Trophoblast cell (in vitro differentiated cells and primary cell): ENCODE results near the gene APBA2.

Source experiments
- DNase-seq, 2 donors: peaks; one replicate each; pipeline ENCODE4 v3.0.0-alpha.2; 2016
- H2AFZ ChIP-seq: 2 replicates; pipeline ENCODE4 v1.6.1; 2013; ENCODE audit warnings: low read length, moderate library complexity, mild to moderate bottlenecking; ENCODE audit not compliant: insufficient read depth, poor library complexity
- H2AK5ac ChIP-seq: 2 replicates; pipeline ENCODE4 v1.6.1; 2013; ENCODE audit warnings: mild to moderate bottlenecking, low read length
- H2BK120ac ChIP-seq: 2 replicates; pipeline ENCODE4 v1.6.1; 2013; ENCODE audit warnings: low read length, mild to moderate bottlenecking, moderate library complexity; ENCODE audit not compliant: insufficient read depth, poor library complexity
- H2BK12ac ChIP-seq: 2 replicates; pipeline ENCODE4 v1.6.1; 2013; ENCODE audit warnings: mild to moderate bottlenecking, low read length, moderate library complexity
- H2BK5ac ChIP-seq: 2 replicates; pipeline ENCODE4 v1.6.1; 2013; ENCODE audit warnings: low read length, low read depth, moderate library complexity, mild to moderate bottlenecking; ENCODE audit not compliant: poor library complexity
- H3K14ac ChIP-seq: 2 replicates; pipeline ENCODE4 v1.6.1; 2013; ENCODE audit warnings: mild to moderate bottlenecking, low read length
- H3K18ac ChIP-seq: 2 replicates; pipeline ENCODE4 v1.6.1; 2013; ENCODE audit warnings: mild to moderate bottlenecking, low read length
- H3K23ac ChIP-seq: 2 replicates; pipeline ENCODE4 v1.6.1; 2013; ENCODE audit warnings: low read length
- H3K27ac ChIP-seq: 2 replicates; pipeline ENCODE4 v1.5.1; 2013; ENCODE audit warnings: low read depth, mild to moderate bottlenecking, inconsistent platforms, low read length, moderate library complexity
- H3K27me3 ChIP-seq: 2 replicates; pipeline ENCODE4 v1.6.1; 2013; ENCODE audit warnings: inconsistent platforms, mild to moderate bottlenecking, low read length, moderate library complexity; ENCODE audit not compliant: insufficient read depth
- H3K36me3 ChIP-seq, 2 experiments: 1 replicate in 1 of 2; 2 replicates in 1 of 2; pipeline ENCODE4 v1.6.1; 2013; ENCODE audit warnings: low read length in 2 of 2, mild to moderate bottlenecking in 2 of 2, moderate library complexity in 1 of 2; ENCODE audit not compliant: insufficient read depth in 2 of 2, control insufficient read depth in 1 of 2
- H3K4ac ChIP-seq: 2 replicates; pipeline ENCODE4 v1.6.1; 2013; ENCODE audit warnings: low read depth, mild to moderate bottlenecking, low read length, moderate library complexity
- H3K4me1 ChIP-seq, 2 experiments: 1 replicate in 1 of 2; 2 replicates in 1 of 2; pipeline ENCODE4 v1.6.1; 2013; ENCODE audit warnings: low read length in 2 of 2, mild to moderate bottlenecking in 2 of 2, moderate library complexity in 1 of 2; ENCODE audit not compliant: insufficient read depth in 2 of 2, control insufficient read depth in 1 of 2
- H3K4me2 ChIP-seq: 2 replicates; pipeline ENCODE4 v1.6.1; 2013; ENCODE audit warnings: inconsistent platforms, mild to moderate bottlenecking, low read length, moderate library complexity
- H3K4me3 ChIP-seq: 2 replicates; pipeline ENCODE4 v1.5.1; 2013; ENCODE audit warnings: mild to moderate bottlenecking, low read depth, low read length, inconsistent platforms
- H3K79me1 ChIP-seq: one replicate; pipeline ENCODE4 v1.6.1; 2013; ENCODE audit warnings: low read length
- H3K79me2 ChIP-seq: 2 replicates; pipeline ENCODE4 v1.6.1; 2013; ENCODE audit warnings: low read length, mild to moderate bottlenecking; ENCODE audit not compliant: control insufficient read depth, insufficient read depth, poor library complexity
- H3K9ac ChIP-seq: 2 replicates; pipeline ENCODE4 v1.6.1; 2013; ENCODE audit warnings: mild to moderate bottlenecking, low read length
- H3K9me3 ChIP-seq: 2 replicates; pipeline ENCODE4 v1.6.1; 2013; ENCODE audit warnings: low read depth, mild to moderate bottlenecking, control low read depth, inconsistent platforms, low read length; ENCODE audit not compliant: insufficient read depth
- H4K12ac ChIP-seq: 2 replicates; pipeline ENCODE4 v1.6.1; 2013; ENCODE audit warnings: low read depth, mild to moderate bottlenecking, low read length, moderate library complexity
- H4K8ac ChIP-seq: 2 replicates; pipeline ENCODE4 v1.6.1; 2013; ENCODE audit warnings: low read depth, mild to moderate bottlenecking, low read length, moderate library complexity
- H4K91ac ChIP-seq: one replicate; pipeline ENCODE4 v1.6.1; 2013; ENCODE audit warnings: low read depth, mild to moderate bottlenecking, low read length, moderate library complexity
- WGBS: extraction: QIAGEN DNeasy Blood & Tissue Kit; methylation state at CpG from one replicate; pipeline ENCODE4 v1.1.7; 2013; ENCODE audit warnings: missing lambda C conversion rate; ENCODE audit not compliant: insufficient read length, insufficient coverage; ENCODE audit errors: extremely low coverage; 5-methylcytosine and 5-hydroxymethylcytosine counted together

Gene APBA2

GRCh38 chr15:28933710-28934445 lies 48.1 kb downstream of the APBA2 start:
- Histone ChIP-seq H3K4me3 (no peak overlapping the region), H4K12ac (no peak overlapping the region), H2BK12ac (no peak overlapping the region), H4K8ac (no peak overlapping the region), H3K23ac (no peak overlapping the region), H3K36me3 (no peaks in the 10 kb centered on the region), H4K91ac (no peak overlapping the region), H3K4me2 (no peak overlapping the region), H3K14ac (no peak overlapping the region), H2AK5ac (no peak overlapping the region), H3K79me1 (no peaks in the 10 kb centered on the region), H2BK120ac (no peak overlapping the region), H3K18ac (no peak overlapping the region), H3K4me1 (no peaks in the 10 kb centered on the region), H3K9ac (no peak overlapping the region), H3K9me3 (peaks cover 2% of the 10 kb centered on the region), H3K4ac (no peak overlapping the region), H2AFZ (no peak overlapping the region), H2BK5ac (no peak overlapping the region), H3K27ac (no peak overlapping the region), H3K27me3 (no peaks in the 10 kb centered on the region), H3K79me2 (no peaks in the 10 kb centered on the region)
- WGBS = no CpG with 5 or more reads among the region's 9 CpGs
- no peak for DNase-seq

DNA sequence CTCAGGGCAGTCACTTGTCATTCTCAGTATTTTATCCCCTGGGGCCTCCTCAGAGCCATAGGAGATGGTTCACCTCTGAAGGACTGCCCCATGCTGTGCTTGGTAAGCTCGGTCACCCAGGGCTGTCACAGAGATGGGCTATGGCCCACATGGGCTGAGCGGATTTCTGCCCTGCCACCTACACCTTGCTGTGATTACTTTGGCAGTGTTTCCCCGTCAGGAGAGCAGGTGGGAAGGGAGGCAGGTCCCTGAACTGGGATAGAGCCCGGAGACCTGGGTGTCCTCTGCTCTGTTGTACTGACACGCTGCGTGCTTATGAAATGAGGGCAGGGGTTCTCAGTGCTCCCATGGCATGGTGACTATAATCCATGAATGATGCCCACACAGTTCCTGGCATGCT lies 48.9 kb downstream of the APBA2 start:
- no CpG with 5 or more reads among the region's 6 CpGs for WGBS

GRCh38 chr15:28935316-28935715 lies 49.5 kb downstream of the APBA2 start:
- Histone ChIP-seq H3K79me1 (no peaks in the 10 kb centered on the region), H4K12ac (no peak overlapping the region), H2BK120ac (no peak overlapping the region), H3K27me3 (no peaks in the 10 kb centered on the region), H3K9me3 (peaks cover 4% of the 10 kb centered on the region), H3K9ac (no peak overlapping the region), H3K18ac (no peak overlapping the region), H3K23ac (no peak overlapping the region), H2AFZ (no peak overlapping the region), H4K91ac (no peak overlapping the region), H2BK5ac (no peak overlapping the region), H4K8ac (no peak overlapping the region), H2BK12ac (no peak overlapping the region), H3K4me3 (no peak overlapping the region), H3K4me2 (no peak overlapping the region), H3K14ac (no peak overlapping the region), H2AK5ac (no peak overlapping the region), H3K36me3 (no peaks in the 10 kb centered on the region), H3K27ac (no peak overlapping the region), H3K4ac (no peak overlapping the region), H3K79me2 (no peaks in the 10 kb centered on the region), H3K4me1 (no peaks in the 10 kb centered on the region)
- no peak for DNase-seq
- WGBS = no CpG with 5 or more reads among the region's 6 CpGs

More for the DNA sequence above, 48.9 kb downstream of the APBA2 start:
- H4K12ac ChIP-seq = no peak overlapping the region
- no peak overlapping the region for H3K27ac ChIP-seq
- no peak overlapping the region for H2BK5ac ChIP-seq
- H2BK120ac ChIP-seq = no peak overlapping the region
- no peak overlapping the region for H3K9ac ChIP-seq
- H4K8ac ChIP-seq = no peak overlapping the region
- H3K36me3 ChIP-seq = no peaks in the 10 kb centered on the region
- H3K27me3 ChIP-seq = no peaks in the 10 kb centered on the region
- H3K4me3 ChIP-seq = no peak overlapping the region
- no peak overlapping the region for H3K14ac ChIP-seq
- H2BK12ac ChIP-seq = no peak overlapping the region
- no peak overlapping the region for H3K4me2 ChIP-seq
- no peak overlapping the region for H2AFZ ChIP-seq
- no peak overlapping the region for H3K23ac ChIP-seq
- no peak for DNase-seq
- no peak overlapping the region for H3K18ac ChIP-seq
- H3K9me3 ChIP-seq = peaks cover 3% of the 10 kb centered on the region
- no peak overlapping the region for H2AK5ac ChIP-seq
- no peak overlapping the region for H3K4ac ChIP-seq
- H4K91ac ChIP-seq = no peak overlapping the region
- H3K4me1 ChIP-seq = no peaks in the 10 kb centered on the region
- H3K79me2 ChIP-seq = no peaks in the 10 kb centered on the region
- H3K79me1 ChIP-seq = no peaks in the 10 kb centered on the region

DNA sequence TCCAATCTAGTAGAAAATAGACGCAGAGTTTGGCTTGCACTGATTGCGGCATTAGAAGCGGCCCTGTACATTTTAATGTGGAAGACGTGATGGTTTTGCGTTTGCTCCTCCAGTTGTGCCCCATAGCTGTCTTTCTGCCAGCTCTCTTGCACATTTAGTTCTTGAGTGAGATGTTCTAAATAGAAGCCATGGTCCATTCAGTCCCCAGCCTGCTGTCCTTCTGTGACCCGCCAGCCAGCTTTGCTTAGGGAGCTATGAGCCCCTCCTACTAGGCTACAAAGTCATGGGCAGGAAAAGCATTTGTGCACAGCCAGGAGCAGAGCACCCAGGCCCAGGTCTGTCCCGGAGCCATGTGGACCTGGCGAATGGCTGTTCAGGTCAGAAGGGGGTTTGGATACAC lies 50.3 kb downstream of the APBA2 start:
- Histone ChIP-seq H3K27ac (no peak overlapping the region), H3K4me2 (no peak overlapping the region), H3K36me3 (no peaks in the 10 kb centered on the region), H2BK120ac (no peak overlapping the region), H3K9me3 (peaks cover 4% of the 10 kb centered on the region), H4K8ac (no peak overlapping the region), H3K4me3 (no peak overlapping the region), H2AFZ (no peak overlapping the region), H2BK12ac (no peak overlapping the region), H4K12ac (no peak overlapping the region), H2AK5ac (no peak overlapping the region), H2BK5ac (no peak overlapping the region), H3K4ac (no peak overlapping the region), H3K79me1 (no peaks in the 10 kb centered on the region), H4K91ac (no peak overlapping the region), H3K27me3 (no peaks in the 10 kb centered on the region), H3K9ac (no peak overlapping the region), H3K4me1 (no peaks in the 10 kb centered on the region), H3K18ac (no peak overlapping the region), H3K23ac (no peak overlapping the region), H3K14ac (no peak overlapping the region), H3K79me2 (no peaks in the 10 kb centered on the region)
- no peak for DNase-seq
- no CpG with 5 or more reads among the region's 8 CpGs for WGBS
